Smooth muscle cell (in vitro differentiated cells): ENCODE measurements around the gene POLR2L. TPM values are rescaled to one million over a fixed set of nuclear protein-coding genes. Genes with fewer than 3 reads are reported as not detected.

Experiments used
- DNase-seq: peaks from one replicate; lab custom pipeline; 2025; ENCODE audit not compliant: unreplicated experiment; lab: John Stamatoyannopoulos, UW
- H2AFZ ChIP-seq: fragments of 200-600 bp; sonication (generic); 2 replicates; pipeline ENCODE4 v1.6.0; 2016; ENCODE audit warnings: antibody characterized with exemption, low read depth, mild to moderate bottlenecking
- H3F3A ChIP-seq: fragments of 200-600 bp; sonication (generic); 2 replicates; pipeline ENCODE4 v1.6.0; 2017; ENCODE audit warnings: antibody characterized with exemption, low read depth
- H3K27ac ChIP-seq: fragments of 200-600 bp; sonication (generic); 2 replicates; pipeline ENCODE4 v1.5.1; 2016; ENCODE audit warnings: low read depth, mild to moderate bottlenecking
- H3K27me3 ChIP-seq: fragments of 200-600 bp; sonication (generic); 2 replicates; pipeline ENCODE4 v1.6.1; 2016; ENCODE audit warnings: low read depth, mild to moderate bottlenecking
- H3K36me3 ChIP-seq: fragments of 200-600 bp; sonication (generic); 2 replicates; pipeline ENCODE4 v1.5.1; 2016; ENCODE audit warnings: low read depth
- H3K4me1 ChIP-seq: fragments of 200-600 bp; sonication (generic); 2 replicates; pipeline ENCODE4 v1.5.1; 2016; ENCODE audit warnings: low read depth
- H3K4me2 ChIP-seq: fragments of 200-600 bp; sonication (generic); 2 replicates; pipeline ENCODE4 v1.6.0; 2016; ENCODE audit warnings: mild to moderate bottlenecking
- H3K4me3 ChIP-seq: fragments of 200-600 bp; sonication (generic); 2 replicates; pipeline ENCODE4 v1.5.1; 2016; ENCODE audit warnings: mild to moderate bottlenecking
- H3K79me2 ChIP-seq: fragments of 200-600 bp; sonication (generic); 2 replicates; pipeline ENCODE4 v1.6.0; 2016; ENCODE audit warnings: low read depth, mild to moderate bottlenecking
- H3K9ac ChIP-seq: fragments of 200-600 bp; sonication (generic); 2 replicates; pipeline ENCODE4 v1.6.0; 2016; ENCODE audit warnings: low read depth
- H3K9me3 ChIP-seq: fragments of 200-600 bp; sonication (generic); replicated peaks from 2 replicates; pipeline ENCODE4 v1.5.1; 2016; ENCODE audit warnings: low read depth
- H4K20me1 ChIP-seq: fragments of 200-600 bp; sonication (generic); 2 replicates; pipeline ENCODE4 v1.6.0; 2016; ENCODE audit warnings: low read depth
- WGBS: methylation state at CpG from one replicate; pipeline ENCODE4 v1.1.7; 2016; ENCODE audit warnings: low lambda C conversion rate; 5-methylcytosine and 5-hydroxymethylcytosine counted together
- polyA plus RNA-seq: library from polyadenylated mRNA; unstranded; fragments of >200 nt; fragmentation: Nextera tagmentation; extraction: Ambion mirVana; gene quantifications from 2 replicates; pipeline ENCODE4 v1.2.1, GENCODE V29; 2016
- total RNA-seq: library from RNA; depleted of rRNA; stranded (reverse); fragments of >200 nt; gene quantifications from 2 replicates; pipeline ENCODE4 v1.2.3, GENCODE V29; 2014
- TF ChIP-seq, protein P1 (sequence below): fragments of 200-600 bp; sonication (generic); IDR thresholded peaks from 2 replicates; pipeline ENCODE4 v1.5.1; 2017; ENCODE audit warnings: borderline replicate concordance, mild to moderate bottlenecking, antibody characterized with exemption; ENCODE audit not compliant: insufficient read depth, poor library complexity, severe bottlenecking

The POLR2L gene
- total and polyA plus RNA-seq, 2 experiments from 2014 or later = 51.4 to 380 TPM

DNA sequence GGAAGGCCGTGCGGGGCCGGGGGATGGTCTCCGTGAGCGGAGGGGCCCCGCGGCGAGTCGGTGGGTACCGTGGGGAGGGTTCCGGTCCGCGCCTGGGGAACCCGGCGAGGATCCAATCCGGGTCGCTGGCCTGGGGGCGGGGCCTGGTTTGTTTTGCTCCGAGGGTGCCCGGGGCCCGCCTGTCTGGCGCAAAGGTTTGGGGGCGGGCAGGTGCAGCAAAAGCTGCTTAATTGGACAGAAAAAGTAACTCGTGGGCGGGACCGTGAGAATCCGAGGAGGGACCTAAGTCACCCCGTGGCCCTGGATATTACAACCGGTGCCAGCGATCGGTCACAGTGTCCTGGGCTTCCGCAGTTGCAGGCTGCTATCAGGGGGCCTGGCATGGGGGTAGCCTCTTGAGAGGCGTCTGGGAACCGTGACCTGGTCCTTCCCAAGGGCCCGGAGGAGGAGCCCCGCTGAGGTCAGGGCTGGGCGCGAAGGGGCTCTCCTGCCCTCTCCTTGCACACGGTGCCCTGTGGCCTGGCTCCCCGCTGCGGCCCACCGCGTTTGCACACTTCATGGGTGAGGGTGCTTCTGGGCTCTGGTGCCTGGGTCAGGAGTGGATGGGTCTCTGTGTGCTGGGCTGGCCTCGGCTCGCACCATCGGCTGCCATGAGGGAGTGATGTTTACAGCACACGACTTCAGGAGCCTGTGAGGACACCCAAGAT is 22.2 kb downstream of the POLR2L start:
- H3K79me2 ChIP-seq = peaks cover 13% of the 10 kb centered on the region
- no peaks in the 10 kb centered on the region for H3F3A ChIP-seq
- TF ChIP-seq, protein P1, sequence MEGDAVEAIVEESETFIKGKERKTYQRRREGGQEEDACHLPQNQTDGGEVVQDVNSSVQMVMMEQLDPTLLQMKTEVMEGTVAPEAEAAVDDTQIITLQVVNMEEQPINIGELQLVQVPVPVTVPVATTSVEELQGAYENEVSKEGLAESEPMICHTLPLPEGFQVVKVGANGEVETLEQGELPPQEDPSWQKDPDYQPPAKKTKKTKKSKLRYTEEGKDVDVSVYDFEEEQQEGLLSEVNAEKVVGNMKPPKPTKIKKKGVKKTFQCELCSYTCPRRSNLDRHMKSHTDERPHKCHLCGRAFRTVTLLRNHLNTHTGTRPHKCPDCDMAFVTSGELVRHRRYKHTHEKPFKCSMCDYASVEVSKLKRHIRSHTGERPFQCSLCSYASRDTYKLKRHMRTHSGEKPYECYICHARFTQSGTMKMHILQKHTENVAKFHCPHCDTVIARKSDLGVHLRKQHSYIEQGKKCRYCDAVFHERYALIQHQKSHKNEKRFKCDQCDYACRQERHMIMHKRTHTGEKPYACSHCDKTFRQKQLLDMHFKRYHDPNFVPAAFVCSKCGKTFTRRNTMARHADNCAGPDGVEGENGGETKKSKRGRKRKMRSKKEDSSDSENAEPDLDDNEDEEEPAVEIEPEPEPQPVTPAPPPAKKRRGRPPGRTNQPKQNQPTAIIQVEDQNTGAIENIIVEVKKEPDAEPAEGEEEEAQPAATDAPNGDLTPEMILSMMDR = no peak
- peak overlapping the region; percentile 58 for H2AFZ ChIP-seq
- 13% methylated on average over 44 of the region's 47 CpGs for WGBS
- peaks cover 35% of the 10 kb centered on the region for H4K20me1 ChIP-seq
- no peak for DNase-seq
- peaks cover 2% of the 10 kb centered on the region for H3K27me3 ChIP-seq
- H3K36me3 ChIP-seq = no peaks in the 10 kb centered on the region
- H3K4me3 ChIP-seq = peak overlapping the region; percentile 96
- no peaks in the 10 kb centered on the region for H3K9me3 ChIP-seq
- H3K4me2 ChIP-seq = peak overlapping the region; percentile 100
- H3K4me1 ChIP-seq = peaks cover 10% of the 10 kb centered on the region
- H3K27ac ChIP-seq = peak overlapping the region; percentile 83
- peak overlapping the region; percentile 97 for H3K9ac ChIP-seq

DNA sequence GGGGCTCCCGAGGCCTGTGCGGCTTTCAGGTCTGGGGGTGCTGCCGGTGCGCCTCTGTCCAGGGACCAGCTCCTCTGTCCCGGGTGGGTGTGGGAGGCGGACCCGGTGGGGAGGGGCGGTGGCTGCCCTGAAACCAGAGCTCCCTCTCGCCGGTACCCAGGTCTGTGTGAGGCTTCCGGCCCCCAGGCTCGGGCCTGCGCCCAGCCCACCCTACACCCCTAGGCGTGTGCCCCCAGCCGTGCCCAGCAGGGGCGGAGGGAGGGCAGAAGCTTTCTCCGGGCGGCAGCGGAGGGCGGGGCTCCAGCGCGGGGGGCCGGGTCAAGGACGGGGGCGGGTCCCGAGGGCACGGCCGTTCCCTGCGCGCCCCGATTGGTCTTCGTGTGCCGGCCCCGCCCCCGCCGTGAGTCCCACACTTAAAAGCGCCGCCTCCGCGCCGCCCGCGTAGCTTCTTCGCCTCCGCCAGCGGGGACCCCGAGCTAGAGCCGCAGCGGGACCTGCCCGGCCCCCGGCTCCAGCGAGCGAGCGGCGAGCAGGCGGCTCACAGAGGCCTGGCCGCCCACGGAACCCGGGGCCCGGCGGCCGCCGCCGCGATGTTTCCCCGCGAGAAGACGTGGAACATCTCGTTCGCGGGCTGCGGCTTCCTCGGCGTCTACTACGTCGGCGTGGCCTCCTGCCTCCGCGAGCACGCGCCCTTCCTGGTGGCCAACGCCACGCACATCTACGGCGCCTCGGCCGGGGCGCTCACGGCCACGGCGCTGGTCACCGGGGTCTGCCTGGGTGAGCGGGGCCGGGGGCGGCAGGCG is 23.0 kb downstream of the POLR2L start:
- Histone ChIP-seq H3K4me2 (peak overlapping the region; percentile 100), H3K27me3 (no peaks in the 10 kb centered on the region), H3K79me2 (peaks cover 13% of the 10 kb centered on the region), H3K36me3 (no peaks in the 10 kb centered on the region), H4K20me1 (peaks cover 34% of the 10 kb centered on the region), H3K27ac (peak overlapping the region; percentile 83), H3K9me3 (no peaks in the 10 kb centered on the region), H3K4me1 (peaks cover 10% of the 10 kb centered on the region), H3K9ac (peak overlapping the region; percentile 97), H3F3A (no peaks in the 10 kb centered on the region), H3K4me3 (peak overlapping the region; percentile 96), H2AFZ (peak overlapping the region; percentile 63)
- peak; percentile 79 for DNase-seq
- WGBS = 4% methylated on average over 54 of the region's 96 CpGs
- TF ChIP-seq, protein P1 = no peak

GRCh38 chr11:818396-819128 is 23.8 kb downstream of the POLR2L start, which contains the start of gene PNPLA2:
PNPLA2 (plus strand) TSS chr11:818914; CDS start chr11:819719, 805 bp downstream.
- WGBS = 55% methylated on average over 20 of the region's 20 CpGs

More at GRCh38 chr11:818396-819128, 23.8 kb downstream of the POLR2L start, which contains the start of gene PNPLA2:
- Histone ChIP-seq H3K4me2 (peak within 1 kb of the TSS; percentile 100), H3F3A (no peaks in the 10 kb centered on the region), H3K36me3 (no peaks in the 10 kb centered on the region), H2AFZ (peak within 1 kb of the TSS; percentile 63), H3K27ac (peak within 1 kb of the TSS; percentile 83), H3K4me3 (peak within 1 kb of the TSS; percentile 96), H3K9me3 (no peaks in the 10 kb centered on the region), H3K79me2 (peaks cover 13% of the 10 kb centered on the region), H3K4me1 (peaks cover 10% of the 10 kb centered on the region), H4K20me1 (peaks cover 34% of the 10 kb centered on the region), H3K9ac (peak within 1 kb of the TSS; percentile 97), H3K27me3 (no peaks in the 10 kb centered on the region)
- no peak for DNase-seq
- TF ChIP-seq, protein P1 = no peak
